Lung (tissue), 12 donors: ENCODE results near the gene TRERF1. TPM values are rescaled to one million over a fixed set of nuclear protein-coding genes. Genes with fewer than 3 reads are reported as not detected.

Experiments
- ATAC-seq: fragments of 200-7000 bp; cut with Tn5 transposase; one replicate; pipeline ENCODE4 v1.9.1; 2020; ENCODE audit warnings: moderate number of reproducible peaks; ENCODE audit not compliant: insufficient read depth, low FRiP score
- DNase-seq, 3 donors: peaks; one replicate each; pipeline ENCODE4 v3.0.0-alpha.2; 2013 to 2017
- H3K27ac ChIP-seq, 2 donors: one replicate each; pipeline ENCODE4 v1.5.1; 2013; ENCODE audit warnings: mild to moderate bottlenecking in 2 of 2, moderate library complexity in 2 of 2, control low read depth in 1 of 2, inconsistent platforms in 1 of 2, low read depth in 1 of 2, low read length in 1 of 2
- H3K27me3 ChIP-seq, 3 donors: one replicate each; pipeline ENCODE4 v1.5.1; 2013; ENCODE audit warnings: low read length in 2 of 3; ENCODE audit not compliant: control insufficient read depth in 3 of 3, insufficient read depth in 3 of 3
- H3K36me3 ChIP-seq, 4 donors: one replicate each; pipeline ENCODE4 v1.5.1; 2013; ENCODE audit warnings: low read length in 4 of 4, mild to moderate bottlenecking in 1 of 4, moderate library complexity in 1 of 4; ENCODE audit not compliant: control insufficient read depth in 4 of 4, insufficient read depth in 4 of 4
- H3K4me1 ChIP-seq, 5 donors: one replicate each; pipeline ENCODE4 v1.5.1; 2013; ENCODE audit warnings: low read length in 5 of 5, mild to moderate bottlenecking in 2 of 5, moderate library complexity in 1 of 5; ENCODE audit not compliant: control insufficient read depth in 5 of 5, insufficient read depth in 5 of 5
- H3K4me3 ChIP-seq: one replicate; pipeline ENCODE4 v1.5.1; 2013; ENCODE audit warnings: mild to moderate bottlenecking, control low read depth, moderate library complexity
- H3K9ac ChIP-seq, 2 donors: one replicate each; pipeline ENCODE4 v1.5.1; 2013; ENCODE audit warnings: low read length in 2 of 2, control low read depth in 1 of 2; ENCODE audit not compliant: insufficient read depth in 1 of 2
- H3K9me3 ChIP-seq, 4 donors: one replicate each; pipeline ENCODE4 v1.5.1; 2013; ENCODE audit warnings: low read length in 3 of 4, mild to moderate bottlenecking in 1 of 4, moderate library complexity in 1 of 4; ENCODE audit not compliant: control insufficient read depth in 4 of 4, insufficient read depth in 3 of 4
- CTCF ChIP-seq: IDR thresholded peaks from 2 replicates; pipeline ENCODE4 v1.5.1; 2012; ENCODE audit warnings: mild to moderate bottlenecking; ENCODE audit errors: control extremely low read depth, extremely low read depth
- WGBS, 2 donors: extraction: QIAGEN DNeasy Blood & Tissue Kit; methylation state at CpG; one replicate each; pipeline ENCODE4 v1.1.7; 2013; 5-methylcytosine and 5-hydroxymethylcytosine counted together
- polyA plus RNA-seq, 2 donors: library from polyadenylated mRNA; stranded (reverse); fragments of 200-250 nt; gene quantifications; one replicate each; pipeline ENCODE4 v1.2.1, GENCODE V29; 2013
- total RNA-seq, 2 donors: library from RNA; depleted of rRNA in 1 of 2; stranded (reverse); fragments of >200 nt in 1 of 2; gene quantifications; one replicate each; pipeline ENCODE4 v1.2.1, GENCODE V29; 2014 to 2021
- donor health status: control.
- donor health status: control.
- donor health status: Bipolar disorder and iron deficiency.
- donor health status: healthy.
- donor health status: DM: yes; HTN: yes; CAD: no.

Gene TRERF1
- total and polyA plus RNA-seq, 4 donors = 1.2 to 10.4 (median 3.3) TPM

GRCh38 chr6:42355416-42355815 is 96.3 kb downstream of the TRERF1 start:
- H3K36me3 ChIP-seq = peaks cover 0 to 3% (median 1%) of the 10 kb centered on the region in 4 donors
- no peak overlapping the region for H3K9ac ChIP-seq
- H3K4me1 ChIP-seq = peaks cover 0 to 3% (median 0%) of the 10 kb centered on the region in 5 donors
- no peak overlapping the region for H3K27ac ChIP-seq
- H3K9me3 ChIP-seq = no peaks in the 10 kb centered on the region
- H3K27me3 ChIP-seq = no peaks in the 10 kb centered on the region
- ATAC-seq (no peak), DNase-seq (peak in 2 of 3 donors; percentile 22 to 27)
- WGBS, 2 donors = 80 to 87% methylated on average over 3 of the region's 3 CpGs
- H3K4me3 ChIP-seq = no peak overlapping the region
- no peak for TF ChIP-seq CTCF

- 79 to 90% methylated on average over 1 of the region's 1 CpG for WGBS, 2 donors
- peaks cover 0 to 3% (median 1%) of the 10 kb centered on the region in 4 donors for H3K36me3 ChIP-seq
- no peaks in the 10 kb centered on the region for H3K27me3 ChIP-seq
- ATAC-seq (no peak), DNase-seq (no peak)
- H3K9me3 ChIP-seq = no peaks in the 10 kb centered on the region
- TF ChIP-seq CTCF = no peak
- no peak overlapping the region for H3K27ac ChIP-seq
- no peak overlapping the region for H3K4me3 ChIP-seq
- no peak overlapping the region for H3K9ac ChIP-seq
- H3K4me1 ChIP-seq = peaks cover 0 to 3% (median 0%) of the 10 kb centered on the region in 5 donors
Measured at GRCh38 chr6:42354702-42355101, 97.0 kb downstream of the TRERF1 start.

DNA sequence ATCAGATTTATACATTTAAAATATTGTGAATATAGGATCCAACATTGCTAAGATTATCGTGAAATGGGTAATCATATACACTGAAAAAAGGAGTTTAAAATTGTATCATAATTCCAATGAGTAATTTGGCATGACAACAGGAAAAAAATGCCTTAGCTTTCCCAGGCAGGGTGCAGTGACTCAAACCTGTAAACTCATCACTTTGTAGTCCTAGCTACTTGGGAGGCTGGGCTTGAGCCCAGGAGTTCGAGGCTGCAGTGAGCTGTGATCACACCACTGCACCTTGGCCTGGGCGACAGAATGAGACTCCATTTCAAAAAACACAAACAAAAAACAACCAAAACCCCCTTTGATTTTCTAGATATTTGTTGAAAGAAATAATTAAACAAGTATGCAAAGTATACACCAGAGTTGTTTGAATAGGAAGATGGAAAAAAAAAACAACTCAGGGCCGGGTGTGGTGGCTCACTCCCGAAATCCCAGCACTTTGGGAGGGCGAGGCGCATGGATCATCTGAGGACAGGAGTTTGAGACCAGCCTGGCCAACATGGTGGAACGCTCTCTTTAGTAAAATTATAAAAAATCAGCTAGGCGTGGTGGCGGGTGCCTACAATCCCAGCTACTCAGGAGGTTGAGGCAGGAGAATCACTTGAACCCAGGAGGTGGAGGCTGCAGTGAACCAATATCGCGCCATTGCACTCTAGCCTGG is 98.7 kb downstream of the TRERF1 start:
- DNase-seq = no peak
- peaks cover 0 to 3% (median 0%) of the 10 kb centered on the region in 5 donors for H3K4me1 ChIP-seq
- no peak overlapping the region for H3K4me3 ChIP-seq
- H3K9ac ChIP-seq = no peak overlapping the region
- H3K36me3 ChIP-seq = peaks cover 0 to 3% (median 1%) of the 10 kb centered on the region in 4 donors
- H3K27ac ChIP-seq = no peak overlapping the region
- 95 to 96% methylated on average over 12 of the region's 12 CpGs for WGBS, 2 donors
- no peak for ATAC-seq
- no peaks in the 10 kb centered on the region for H3K27me3 ChIP-seq
- no peak for TF ChIP-seq CTCF
- H3K9me3 ChIP-seq = no peaks in the 10 kb centered on the region

- DNase-seq = no peak
- H3K27me3 ChIP-seq = no peaks in the 10 kb centered on the region
- no peak overlapping the region for H3K27ac ChIP-seq
- H3K4me1 ChIP-seq = peaks cover 0 to 3% (median 0%) of the 10 kb centered on the region in 5 donors
- 92 to 93% methylated on average over 3 of the region's 3 CpGs for WGBS, 2 donors
- no peak for ATAC-seq
- peaks cover 0 to 1% (median 0%) of the 10 kb centered on the region in 4 donors for H3K36me3 ChIP-seq
- H3K9me3 ChIP-seq = no peaks in the 10 kb centered on the region
- H3K4me3 ChIP-seq = no peak overlapping the region
- no peak overlapping the region for H3K9ac ChIP-seq
- TF ChIP-seq CTCF = no peak
Measured at GRCh38 chr6:42350911-42351310, 100.8 kb downstream of the TRERF1 start.
